ENCODE results near the gene POP7.
"Not testable (repeated sequence)": the region's sequence is repeated elsewhere in the genome, so short reads cannot be mapped to it uniquely, and the experiment has no call there.

Gene POP7

DNA sequence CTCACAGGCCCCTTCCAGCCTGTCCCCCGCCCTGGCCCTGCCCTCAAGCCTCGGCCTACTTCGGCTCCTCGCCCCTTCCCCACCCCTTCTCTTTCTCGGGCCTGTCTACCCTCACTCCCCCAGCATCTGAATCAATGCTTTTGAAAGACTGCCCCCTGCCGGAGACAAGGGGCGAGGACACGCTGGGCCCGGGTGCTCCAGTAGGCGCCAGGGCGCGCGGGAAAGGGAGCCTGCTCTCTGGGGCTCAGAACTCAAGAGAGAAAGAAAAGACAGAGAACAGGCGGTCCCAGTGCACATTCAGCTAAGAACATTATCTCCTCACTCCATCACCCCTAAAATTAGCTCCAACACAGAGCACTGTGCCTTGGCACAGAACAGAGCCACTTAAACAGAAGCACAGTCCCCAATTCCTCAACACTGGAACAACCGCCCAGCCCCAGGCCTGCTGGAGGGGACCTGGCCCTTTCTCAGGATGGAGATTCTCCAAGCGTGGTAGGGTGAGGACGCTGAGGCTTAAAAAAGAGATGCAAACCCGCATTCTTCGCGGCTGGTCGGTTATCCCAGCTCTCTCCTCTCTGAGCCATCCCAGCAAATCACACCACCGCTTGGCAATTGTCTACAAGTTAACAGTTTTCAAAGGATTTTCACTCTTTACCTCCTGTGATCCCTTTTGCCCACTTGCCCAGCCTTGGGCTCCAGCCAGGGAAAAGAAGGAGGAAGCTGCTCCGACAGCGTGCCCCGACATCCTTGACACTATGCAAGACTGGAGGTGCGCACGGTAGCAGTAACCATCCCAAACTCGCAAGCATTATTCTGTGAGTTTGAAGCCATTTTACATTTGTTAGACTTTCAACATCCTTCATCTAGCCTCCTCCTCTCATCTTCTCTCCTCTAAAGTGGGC lies 14.0 kb upstream of the POP7 start:
- peak; percentile 50 for DNase-seq (ENCODE audit: low read depth)

DNA sequence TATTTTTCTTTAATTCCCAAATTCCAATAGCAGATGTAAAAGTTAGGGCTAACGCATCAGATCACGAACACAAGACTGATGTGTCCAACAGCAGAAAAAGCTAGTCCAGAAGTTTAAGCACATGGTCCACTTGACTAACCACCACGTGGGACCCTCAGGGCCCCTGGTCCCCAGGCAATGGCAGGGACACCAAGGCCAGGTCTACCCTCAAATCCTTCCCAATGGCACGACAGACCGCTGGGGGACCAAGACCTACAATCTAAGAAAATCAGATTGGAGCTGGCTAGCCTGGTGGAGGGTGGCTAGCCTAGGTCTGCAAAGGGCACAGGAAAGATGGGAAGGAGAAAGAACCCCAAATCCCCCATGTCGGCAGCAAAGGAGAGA lies 13.4 kb upstream of the POP7 start:
- DNase-seq (ENCODE audit: low read depth), result no peak

DNA sequence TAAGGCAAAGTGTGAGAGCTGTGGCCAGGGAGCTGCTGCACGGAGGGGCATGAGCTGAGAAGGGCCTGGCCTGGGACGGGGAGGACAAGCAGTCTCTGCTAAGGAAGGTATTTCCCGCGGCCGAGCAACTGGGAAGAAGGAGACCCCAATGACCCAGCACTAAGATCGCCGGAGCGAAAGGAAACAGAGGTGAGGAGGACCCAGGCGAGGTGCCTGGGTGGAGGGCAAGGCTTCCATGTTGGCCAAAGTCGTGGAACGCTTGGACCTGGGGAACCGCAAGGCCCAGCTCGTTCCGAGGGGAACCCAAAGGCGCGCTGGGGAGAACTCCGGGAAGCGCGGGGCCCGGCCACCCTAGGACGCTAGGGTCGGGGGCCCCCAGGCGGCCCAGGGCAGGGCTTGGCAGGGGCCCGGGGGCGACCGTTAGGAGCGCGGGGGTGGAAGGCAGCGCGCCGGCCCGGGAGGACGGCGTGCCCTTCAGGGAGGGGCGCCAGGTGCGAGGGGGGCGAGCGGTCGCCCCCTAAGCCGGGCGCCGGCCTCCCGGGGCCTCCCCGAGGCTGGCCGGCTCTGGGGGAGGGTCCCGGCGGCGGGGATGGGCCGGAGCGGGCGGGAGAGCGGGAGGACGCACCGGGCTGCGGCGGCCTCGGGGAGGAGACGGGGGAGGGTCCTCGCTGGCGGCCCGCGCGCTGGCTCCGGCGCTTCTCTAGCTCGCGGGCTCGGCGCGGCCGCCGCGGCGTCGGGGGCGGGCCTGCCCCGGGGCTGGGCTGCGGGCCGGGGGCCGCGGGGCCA lies 12.4 kb upstream of the POP7 start:
- DNase-seq (ENCODE audit: low read depth), result no peak

DNA sequence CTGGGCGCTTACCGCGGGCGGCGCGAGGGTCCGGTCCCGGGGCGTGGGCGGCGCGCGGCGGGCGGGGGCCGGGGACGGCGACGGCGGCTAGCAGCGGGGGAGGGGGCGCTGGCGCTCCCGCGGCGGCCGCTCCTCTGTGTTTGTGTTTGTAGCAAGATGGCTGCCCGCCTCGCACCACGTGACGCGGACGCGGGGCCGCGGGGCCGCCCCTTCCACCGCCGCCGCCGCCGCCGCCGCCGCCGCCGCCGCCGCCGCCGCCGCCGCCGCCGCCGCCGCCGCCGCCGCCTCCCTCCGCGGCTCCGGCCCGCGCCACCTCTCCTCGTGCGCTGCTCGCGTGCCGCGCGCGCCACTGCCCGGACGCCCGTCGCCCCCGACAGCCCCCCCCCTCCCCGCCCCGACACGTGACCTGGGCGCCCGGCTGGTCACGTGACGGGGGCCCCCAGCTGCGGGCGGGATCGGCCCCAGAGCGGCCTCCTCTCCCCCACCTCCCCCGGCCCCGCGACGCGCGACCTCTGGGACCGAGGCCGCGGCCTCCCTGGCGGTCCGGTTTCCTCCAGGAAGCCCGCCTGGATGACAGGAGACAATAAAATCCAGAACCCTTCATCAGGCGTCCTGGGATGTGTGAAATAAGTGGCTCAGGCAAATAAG lies 11.7 kb upstream of the POP7 start, which contains the start of gene GIGYF1:
Gene GIGYF1 (minus strand): TSS at position 153 of the 648 bp plus-strand sequence. CDS start 6,012 bp downstream, outside the sequence.
- DNase-seq (ENCODE audit: low read depth), result no peak

DNA sequence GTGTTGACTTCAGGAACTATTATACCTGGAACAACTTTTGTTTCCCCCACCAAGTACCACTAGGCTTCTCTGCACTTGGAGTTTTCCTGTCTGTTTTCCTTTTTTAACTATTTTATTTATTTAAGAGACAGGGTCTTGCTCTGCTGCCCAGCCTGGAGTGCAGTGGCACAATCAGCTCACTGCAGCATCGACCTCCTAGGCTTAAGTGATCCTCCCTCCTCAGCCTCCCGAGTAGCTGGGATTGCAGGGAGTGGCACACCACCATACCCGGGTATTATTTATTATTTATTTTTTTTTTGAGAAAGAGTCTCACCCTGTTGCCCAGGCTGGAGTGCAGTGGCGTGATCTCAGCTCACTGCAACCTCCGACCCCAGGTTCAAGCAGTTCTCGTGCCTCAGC lies 9.8 kb upstream of the POP7 start:
- DNase-seq (ENCODE audit: low read depth), result no peak

DNA sequence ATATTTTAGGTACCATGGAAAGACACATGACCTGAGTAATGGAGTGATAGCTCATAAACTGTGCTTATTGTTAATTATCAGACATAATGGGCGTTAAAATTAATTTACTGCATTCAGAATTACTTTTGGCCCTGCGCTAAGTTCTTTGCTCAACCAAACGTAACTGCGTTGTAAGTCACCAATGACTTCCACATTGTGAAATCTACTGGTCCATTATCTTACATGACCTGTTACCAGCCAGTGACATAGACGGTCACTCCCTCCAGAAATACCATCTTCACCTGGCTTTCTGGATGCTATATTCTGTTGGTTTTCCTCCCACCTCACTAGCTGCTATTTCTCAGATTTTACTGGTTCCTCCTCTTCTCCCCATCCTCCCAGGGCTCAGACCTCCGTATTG lies 6.9 kb upstream of the POP7 start:
- DNase-seq (ENCODE audit: low read depth), result no peak

DNA sequence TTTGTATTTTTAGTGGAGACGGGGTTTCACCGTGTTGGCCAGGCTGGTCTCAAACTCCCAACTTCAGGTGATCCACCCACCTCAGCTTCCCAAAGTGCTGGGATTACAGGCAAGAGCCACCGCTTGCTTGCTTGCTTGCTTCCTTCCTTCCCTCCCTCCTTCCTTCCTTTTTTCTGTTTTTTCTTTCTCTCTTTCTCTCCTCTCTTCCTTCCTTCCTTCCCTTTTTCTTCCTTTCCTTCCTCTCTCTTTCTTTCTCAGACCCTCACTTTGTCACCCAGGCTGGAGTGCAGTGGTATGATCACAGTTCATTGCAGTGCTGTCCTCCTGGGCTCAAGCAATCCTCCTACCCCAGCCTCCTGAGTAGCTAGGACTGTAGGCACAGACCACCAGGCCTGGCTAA lies 4.8 kb upstream of the POP7 start:
- DNase-seq (ENCODE audit: low read depth), result not testable (repeated sequence)

DNA sequence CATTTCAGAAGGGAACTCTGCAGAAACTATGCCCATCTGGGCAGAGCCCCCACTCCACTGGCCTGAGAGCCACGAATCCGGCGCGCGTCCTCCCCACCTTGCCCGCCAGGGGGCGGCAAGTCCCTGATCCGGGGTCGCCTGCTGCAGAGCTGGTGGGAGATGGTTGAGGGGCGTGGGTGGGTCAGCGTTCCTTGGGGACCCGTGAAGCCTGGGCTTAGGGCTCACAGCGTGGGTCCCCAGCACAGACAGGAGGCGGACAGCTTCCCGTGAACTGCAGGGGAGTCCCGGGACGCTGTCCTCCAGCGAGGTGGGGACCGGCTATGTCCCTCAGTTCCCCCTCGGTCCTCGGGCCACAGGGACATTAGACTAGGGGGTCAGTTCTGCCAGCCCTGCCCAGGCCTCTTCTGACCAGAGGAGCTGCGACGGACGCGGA lies 585 bp upstream of the POP7 start:
- DNase-seq (ENCODE audit: low read depth), result no peak

DNA sequence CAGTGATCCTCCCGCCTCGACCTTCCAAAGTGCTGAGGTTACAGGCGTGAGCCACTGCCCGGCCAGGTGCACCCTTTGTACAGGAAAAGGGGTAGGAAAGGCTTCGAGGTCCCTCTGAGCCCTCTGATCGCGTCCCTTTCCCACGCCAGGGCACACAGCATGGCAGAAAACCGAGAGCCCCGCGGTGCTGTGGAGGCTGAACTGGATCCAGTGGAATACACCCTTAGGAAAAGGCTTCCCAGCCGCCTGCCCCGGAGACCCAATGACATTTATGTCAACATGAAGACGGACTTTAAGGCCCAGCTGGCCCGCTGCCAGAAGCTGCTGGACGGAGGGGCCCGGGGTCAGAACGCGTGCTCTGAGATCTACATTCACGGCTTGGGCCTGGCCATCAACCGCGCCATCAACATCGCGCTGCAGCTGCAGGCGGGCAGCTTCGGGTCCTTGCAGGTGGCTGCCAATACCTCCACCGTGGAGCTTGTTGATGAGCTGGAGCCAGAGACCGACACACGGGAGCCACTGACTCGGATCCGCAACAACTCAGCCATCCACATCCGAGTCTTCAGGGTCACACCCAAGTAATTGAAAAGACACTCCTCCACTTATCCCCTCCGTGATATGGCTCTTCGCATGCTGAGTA lies 871 bp downstream of the POP7 start:
- DNase-seq (ENCODE audit: low read depth), result no peak

DNA sequence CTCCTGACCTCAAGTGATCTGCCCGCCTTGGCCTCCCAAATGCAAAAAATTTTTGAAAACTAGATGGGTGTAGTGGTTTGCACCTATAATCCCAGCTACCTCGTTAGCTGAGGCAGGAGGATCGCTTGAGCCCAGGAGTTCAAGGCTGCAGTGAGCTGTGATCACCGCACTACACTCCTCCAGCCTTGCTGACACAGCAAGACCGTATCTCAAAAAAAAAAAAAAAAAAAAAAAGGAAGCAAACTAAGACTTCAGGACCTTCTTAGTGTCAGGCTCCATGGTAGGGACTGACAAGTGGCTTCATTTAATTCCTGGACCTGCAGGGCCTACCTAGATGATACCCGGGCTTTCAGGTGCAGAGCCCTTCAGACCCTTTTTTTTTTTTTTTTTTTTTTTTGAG lies 2.5 kb downstream of the POP7 start:
- DNase-seq (ENCODE audit: low read depth), result no peak

DNA sequence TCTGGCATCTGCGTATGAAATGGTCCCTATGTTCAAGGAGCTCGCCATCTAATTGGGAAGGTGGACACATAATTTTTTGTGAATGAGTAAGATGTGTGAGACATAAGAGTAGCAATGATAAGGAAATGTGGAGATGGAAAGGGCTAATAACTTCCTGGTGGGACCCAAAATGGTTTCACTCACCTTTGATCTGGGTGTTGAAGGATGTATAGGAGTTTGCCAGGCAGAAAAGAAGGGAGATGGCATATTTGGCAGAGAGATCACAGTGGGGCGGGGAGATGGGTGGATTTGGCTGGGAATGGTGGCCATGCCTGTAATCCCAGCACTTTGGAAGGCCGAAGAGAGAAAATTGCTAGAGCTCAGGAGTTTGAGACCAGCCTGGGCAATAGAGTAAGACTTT lies 4.5 kb downstream of the POP7 start:
- DNase-seq (ENCODE audit: low read depth), result no peak

DNA sequence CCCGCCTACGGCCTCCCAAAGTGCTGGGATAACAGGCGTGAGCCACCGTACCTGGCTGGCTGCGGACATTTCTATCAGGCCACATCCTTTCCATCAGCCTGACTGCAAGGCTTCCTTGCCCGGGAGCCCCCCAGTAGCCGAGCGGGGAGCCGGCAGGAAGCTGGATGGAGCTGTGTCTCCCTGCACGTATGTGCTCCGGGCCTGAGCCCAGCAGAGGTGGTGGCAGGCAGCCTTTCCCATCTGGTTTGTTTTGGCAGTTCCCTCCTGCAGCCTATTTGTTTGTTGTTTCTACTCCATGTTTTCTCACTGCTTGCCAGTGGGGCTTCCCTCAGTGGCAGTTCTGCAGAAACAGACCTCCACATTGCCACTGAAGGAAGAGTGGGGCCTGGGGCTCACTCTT lies 5.4 kb downstream of the POP7 start:
- no peak for DNase-seq (ENCODE audit: low read depth)

DNA sequence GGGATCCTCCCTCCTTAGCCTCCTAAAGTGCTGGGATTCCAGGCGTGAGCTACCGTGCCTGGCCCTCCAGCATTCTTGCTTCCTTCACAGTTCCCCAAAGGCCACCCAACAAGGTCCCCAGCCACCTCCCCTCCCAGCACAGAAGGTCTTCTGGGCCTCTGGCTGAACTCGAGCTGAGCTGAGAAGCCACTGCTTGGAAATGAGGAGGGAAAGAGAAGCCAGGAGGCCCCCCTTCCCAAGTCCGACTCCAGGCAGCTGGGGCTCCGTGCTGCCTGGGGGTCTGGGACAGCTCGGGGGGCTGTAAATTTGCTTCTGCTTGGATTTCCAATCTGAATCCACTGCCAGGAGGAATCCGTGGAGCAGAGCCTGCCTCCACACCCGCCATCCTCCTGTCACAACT lies 8.8 kb downstream of the POP7 start:
- DNase-seq (ENCODE audit: low read depth), result no peak

DNA sequence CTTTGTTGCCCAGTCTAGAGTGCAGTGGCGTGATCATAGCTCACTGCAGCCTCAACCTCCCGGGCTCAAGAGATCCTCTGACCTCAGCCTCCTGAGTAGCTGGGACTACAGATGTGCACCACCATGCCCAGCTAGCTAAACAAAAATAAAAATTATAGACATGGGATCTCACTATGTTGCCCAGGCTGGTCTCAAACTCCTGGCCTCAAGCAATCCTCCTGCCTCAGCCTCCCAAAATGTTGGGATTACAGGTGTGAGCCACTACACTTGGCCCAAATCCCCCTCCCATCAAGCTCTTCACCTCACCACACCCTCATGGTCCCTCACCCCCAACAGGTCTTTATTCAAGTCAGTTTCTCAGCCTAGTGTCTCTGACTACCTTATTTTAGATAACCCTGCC lies 11.2 kb downstream of the POP7 start:
- not testable (repeated sequence) for DNase-seq (ENCODE audit: low read depth)

DNA sequence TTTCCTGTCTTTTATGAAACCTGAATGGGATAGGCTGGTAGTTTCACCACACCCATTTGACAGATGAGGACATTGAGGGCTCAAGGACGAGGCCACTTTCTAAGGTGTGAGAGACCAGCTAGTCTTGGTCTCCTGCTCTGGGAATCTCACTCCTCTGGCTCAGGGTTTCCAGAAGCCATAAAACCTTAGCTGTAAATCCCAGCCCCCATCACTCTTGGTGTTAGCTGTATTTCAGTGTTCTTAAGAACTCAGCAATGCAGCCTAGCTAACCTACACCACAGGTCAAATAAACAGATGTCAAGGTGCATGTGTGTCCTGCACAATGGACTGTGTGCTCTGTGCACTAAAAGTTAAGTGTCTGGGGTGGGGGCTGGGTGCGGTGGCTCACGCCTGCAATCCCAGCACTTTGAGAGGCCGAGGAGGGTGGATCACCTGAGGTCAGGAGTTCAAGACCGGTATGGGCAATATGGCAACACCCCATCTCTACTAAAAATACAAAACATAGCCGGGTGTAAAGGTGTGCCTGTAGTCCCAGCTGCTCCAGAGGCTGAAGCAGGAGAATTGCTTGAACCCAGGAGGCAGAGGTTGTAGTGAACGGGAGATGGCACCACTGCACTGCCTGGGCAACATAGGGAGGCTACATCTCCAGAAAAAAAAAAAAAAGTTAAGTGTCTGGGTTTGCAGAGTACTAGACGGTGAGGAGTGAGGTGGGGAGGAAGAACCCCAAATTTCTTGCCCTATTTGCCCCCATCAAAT lies 13.8 kb downstream of the POP7 start:
- DNase-seq (ENCODE audit: low read depth), result peak; percentile 27

DNA sequence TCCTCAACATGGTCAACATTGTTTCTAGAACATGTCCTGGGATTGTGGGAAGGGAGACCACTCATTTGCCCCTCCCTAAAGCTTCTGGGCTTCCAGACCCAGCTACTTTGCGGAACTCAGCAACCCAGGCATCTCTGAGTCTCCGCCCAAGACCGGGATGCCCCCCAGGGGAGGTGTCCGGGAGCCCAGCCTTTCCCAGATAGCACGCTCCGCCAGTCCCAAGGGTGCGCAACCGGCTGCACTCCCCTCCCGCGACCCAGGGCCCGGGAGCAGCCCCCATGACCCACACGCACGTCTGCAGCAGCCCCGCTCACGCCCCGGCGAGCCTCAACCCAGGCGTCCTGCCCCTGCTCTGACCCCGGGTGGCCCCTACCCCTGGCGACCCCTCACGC lies 14.4 kb downstream of the POP7 start, which contains the start of gene EPO:
Gene EPO (plus strand): TSS at position 190 of the 392 bp plus-strand sequence. CDS start 513 bp downstream, outside the sequence.
- DNase-seq (ENCODE audit: low read depth), result no peak

DNA sequence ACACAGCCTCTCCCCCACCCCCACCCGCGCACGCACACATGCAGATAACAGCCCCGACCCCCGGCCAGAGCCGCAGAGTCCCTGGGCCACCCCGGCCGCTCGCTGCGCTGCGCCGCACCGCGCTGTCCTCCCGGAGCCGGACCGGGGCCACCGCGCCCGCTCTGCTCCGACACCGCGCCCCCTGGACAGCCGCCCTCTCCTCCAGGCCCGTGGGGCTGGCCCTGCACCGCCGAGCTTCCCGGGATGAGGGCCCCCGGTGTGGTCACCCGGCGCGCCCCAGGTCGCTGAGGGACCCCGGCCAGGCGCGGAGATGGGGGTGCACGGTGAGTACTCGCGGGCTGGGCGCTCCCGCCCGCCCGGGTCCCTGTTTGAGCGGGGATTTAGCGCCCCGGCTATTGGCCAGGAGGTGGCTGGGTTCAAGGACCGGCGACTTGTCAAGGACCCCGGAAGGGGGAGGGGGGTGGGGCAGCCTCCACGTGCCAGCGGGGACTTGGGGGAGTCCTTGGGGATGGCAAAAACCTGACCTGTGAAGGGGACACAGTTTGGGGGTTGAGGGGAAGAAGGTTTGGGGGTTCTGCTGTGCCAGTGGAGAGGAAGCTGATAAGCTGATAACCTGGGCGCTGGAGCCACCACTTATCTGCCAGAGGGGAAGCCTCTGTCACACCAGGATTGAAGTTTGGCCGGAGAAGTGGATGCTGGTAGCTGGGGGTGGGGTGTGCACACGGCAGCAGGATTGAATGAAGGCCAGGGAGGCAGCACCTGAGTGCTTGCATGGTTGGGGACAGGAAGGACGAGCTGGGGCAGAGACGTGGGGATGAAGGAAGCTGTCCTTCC lies 15.0 kb downstream of the POP7 start:
- DNase-seq (ENCODE audit: low read depth), result no peak

DNA sequence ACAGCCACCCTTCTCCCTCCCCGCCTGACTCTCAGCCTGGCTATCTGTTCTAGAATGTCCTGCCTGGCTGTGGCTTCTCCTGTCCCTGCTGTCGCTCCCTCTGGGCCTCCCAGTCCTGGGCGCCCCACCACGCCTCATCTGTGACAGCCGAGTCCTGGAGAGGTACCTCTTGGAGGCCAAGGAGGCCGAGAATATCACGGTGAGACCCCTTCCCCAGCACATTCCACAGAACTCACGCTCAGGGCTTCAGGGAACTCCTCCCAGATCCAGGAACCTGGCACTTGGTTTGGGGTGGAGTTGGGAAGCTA lies 15.5 kb downstream of the POP7 start:
- no peak for DNase-seq (ENCODE audit: low read depth)

DNA sequence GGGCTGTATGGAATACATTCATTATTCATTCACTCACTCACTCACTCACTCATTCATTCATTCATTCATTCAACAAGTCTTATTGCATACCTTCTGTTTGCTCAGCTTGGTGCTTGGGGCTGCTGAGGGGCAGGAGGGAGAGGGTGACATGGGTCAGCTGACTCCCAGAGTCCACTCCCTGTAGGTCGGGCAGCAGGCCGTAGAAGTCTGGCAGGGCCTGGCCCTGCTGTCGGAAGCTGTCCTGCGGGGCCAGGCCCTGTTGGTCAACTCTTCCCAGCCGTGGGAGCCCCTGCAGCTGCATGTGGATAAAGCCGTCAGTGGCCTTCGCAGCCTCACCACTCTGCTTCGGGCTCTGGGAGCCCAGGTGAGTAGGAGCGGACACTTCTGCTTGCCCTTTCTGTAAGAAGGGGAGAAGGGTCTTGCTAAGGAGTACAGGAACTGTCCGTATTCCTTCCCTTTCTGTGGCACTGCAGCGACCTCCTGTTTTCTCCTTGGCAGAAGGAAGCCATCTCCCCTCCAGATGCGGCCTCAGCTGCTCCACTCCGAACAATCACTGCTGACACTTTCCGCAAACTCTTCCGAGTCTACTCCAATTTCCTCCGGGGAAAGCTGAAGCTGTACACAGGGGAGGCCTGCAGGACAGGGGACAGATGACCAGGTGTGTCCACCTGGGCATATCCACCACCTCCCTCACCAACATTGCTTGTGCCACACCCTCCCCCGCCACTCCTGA lies 16.7 kb downstream of the POP7 start:
- no peak for DNase-seq (ENCODE audit: low read depth)

DNA sequence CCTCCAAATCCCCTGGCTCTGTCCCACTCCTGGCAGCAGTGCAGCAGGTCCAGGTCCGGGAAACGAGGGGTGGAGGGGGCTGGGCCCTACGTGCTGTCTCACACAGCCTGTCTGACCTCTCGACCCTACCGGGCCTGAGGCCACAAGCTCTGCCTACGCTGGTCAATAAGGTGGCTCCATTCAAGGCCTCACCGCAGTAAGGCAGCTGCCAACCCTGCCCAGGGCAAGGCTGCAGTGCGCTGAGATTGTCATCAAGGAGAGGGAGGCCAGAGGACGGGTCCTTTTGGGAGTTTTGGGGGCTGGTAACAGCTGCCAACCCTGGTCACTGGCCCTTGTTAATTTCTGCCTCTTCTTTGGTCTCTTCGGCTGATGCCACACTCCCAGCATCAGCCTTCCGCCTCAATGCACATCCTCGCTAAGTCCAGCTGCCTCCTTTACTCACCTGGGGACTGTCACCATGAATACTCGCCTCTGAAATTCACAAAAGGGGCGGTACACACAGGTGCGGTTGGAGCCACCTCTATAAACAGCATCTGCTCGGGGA lies 17.9 kb downstream of the POP7 start:
- no peak for DNase-seq (ENCODE audit: low read depth)
